ENCODE results near the gene TPD52L2. TPM values are rescaled to one million over a fixed set of nuclear protein-coding genes. Genes with fewer than 3 reads are reported as not detected.

Gene TPD52L2
- total RNA-seq, 1 experiment from 2014 or later = 149 TPM

DNA sequence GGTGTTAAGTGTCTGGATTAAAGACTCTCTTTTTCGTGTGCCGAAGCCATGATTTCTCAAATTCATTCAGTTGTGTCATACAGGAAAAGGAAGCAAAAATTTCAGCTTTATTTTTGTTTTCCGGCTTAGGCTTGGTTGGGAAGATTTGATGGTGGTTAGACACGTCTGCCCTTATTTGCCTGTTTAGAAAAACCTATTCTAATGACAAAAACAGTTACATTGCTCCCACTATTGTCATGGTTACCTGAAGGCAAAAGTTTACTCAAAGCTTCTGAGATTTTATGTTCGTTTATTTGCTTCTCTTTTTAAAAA is 30.8 kb downstream of the TPD52L2 start:
- TF ChIP-seq EZH2 (IDR thresholded peaks at IDR 0.05; ENCODE audit: low read depth) = no peak
- TF ChIP-seq, protein P1, sequence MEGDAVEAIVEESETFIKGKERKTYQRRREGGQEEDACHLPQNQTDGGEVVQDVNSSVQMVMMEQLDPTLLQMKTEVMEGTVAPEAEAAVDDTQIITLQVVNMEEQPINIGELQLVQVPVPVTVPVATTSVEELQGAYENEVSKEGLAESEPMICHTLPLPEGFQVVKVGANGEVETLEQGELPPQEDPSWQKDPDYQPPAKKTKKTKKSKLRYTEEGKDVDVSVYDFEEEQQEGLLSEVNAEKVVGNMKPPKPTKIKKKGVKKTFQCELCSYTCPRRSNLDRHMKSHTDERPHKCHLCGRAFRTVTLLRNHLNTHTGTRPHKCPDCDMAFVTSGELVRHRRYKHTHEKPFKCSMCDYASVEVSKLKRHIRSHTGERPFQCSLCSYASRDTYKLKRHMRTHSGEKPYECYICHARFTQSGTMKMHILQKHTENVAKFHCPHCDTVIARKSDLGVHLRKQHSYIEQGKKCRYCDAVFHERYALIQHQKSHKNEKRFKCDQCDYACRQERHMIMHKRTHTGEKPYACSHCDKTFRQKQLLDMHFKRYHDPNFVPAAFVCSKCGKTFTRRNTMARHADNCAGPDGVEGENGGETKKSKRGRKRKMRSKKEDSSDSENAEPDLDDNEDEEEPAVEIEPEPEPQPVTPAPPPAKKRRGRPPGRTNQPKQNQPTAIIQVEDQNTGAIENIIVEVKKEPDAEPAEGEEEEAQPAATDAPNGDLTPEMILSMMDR (conservative IDR thresholded peaks at IDR 0.05) = no peak
- Histone ChIP-seq H2AFZ (peak overlapping the region; percentile 63), H3K4me1 (replicated peaks; ENCODE audit: insufficient read depth) (peaks cover 27% of the 10 kb centered on the region), H3K27me3 (ENCODE audit: insufficient read depth, low read depth) (no peaks in the 10 kb centered on the region), H3K9me3 (ENCODE audit: insufficient read depth, low read depth) (no peaks in the 10 kb centered on the region), H3F3A (ENCODE audit: insufficient read depth, low read depth) (peaks cover 58% of the 10 kb centered on the region), H3K27ac (peak overlapping the region; percentile 68), H3K36me3 (ENCODE audit: low read depth) (peaks cover 16% of the 10 kb centered on the region), H3K79me2 (ENCODE audit: low read depth) (peaks cover 61% of the 10 kb centered on the region), H3K4me3 (peak overlapping the region; percentile 75), H3K9me2 (ENCODE audit: insufficient read depth) (no peaks in the 10 kb centered on the region), H4K20me1 (ENCODE audit: insufficient read depth) (peaks cover 40% of the 10 kb centered on the region), H3K4me2 (peak overlapping the region; percentile 98)
- CTCF ChIA-PET = interaction anchor here (0.6 to 1.8 kb wide), 3 partner anchors 78 to 358 kb away, joined by 3 to 6 read pairs (median 5); partner anchors contain the start of genes ARFRP1 and ZGPAT
- TSS peak; percentile 20 for BruUV-seq (replicated peaks)
- POLR2A ChIA-PET (ENCODE audit: unreplicated experiment) = no interaction called here
- intact Hi-C loops (cut with micrococcal nuclease; ENCODE audit: unreplicated experiment) = loop anchor here (5.0 kb wide), 1 partner anchor 61 kb away; the partner anchor contains the start of gene UCKL1
- no peak for DNase-seq

DNA sequence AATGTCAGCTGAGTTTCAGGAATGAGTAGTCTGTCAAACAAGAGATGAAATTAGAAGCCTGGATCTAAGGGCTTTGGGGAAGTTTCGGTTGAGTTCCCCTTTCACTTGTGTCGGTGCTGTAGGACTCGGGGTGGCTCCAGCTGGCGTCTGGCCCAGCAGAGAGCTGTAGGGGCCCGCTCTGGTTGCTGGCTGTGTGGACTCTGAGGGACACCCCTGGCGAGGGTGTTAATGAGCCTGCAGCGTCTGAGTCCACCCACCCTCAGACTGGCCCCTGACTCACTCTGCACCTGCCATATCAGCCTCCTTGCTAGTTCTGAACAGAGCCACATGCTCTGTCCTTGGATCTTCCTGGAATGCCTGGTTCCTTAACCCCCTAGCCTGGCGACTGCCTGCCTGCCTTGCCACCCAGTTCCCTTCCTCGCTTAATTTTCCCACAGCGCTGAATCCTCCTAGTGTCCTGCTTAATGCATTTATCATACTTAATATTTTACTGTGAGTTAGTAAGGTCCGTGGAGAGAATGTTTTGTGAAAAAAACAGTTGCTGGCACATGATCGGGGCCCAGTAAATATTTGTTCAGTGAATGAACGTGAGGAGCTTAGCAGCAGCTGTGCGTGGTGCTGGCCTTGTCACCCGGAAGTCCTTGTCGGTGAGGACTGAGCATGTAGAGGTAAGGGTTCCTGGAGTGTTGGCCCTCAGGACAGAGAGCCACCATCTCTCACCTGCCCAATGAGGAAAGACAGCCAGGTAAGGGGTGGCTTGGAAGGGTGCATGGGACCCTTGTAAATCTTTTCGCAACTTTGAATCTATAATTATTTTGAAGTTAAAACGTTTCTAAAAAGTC is 31.4 kb downstream of the TPD52L2 start:
- peaks cover 10% of the 10 kb centered on the region; the same call in 1 of the 2 replicates for H3K36me3 ChIP-seq (ENCODE audit: low read depth)
- ChIA-PET CTCF (interaction anchor here (1.2 to 1.8 kb wide), 2 partner anchors 77 to 359 kb away, joined by 3 to 5 read pairs; no protein-coding TSS in a partner anchor), POLR2A (ENCODE audit: unreplicated experiment) (interaction anchor here (0.6 to 0.9 kb wide), 4 partner anchors 32 to 270 kb away, joined by 3 to 6 read pairs (median 5); partner anchors contain the start of genes GMEB2 and TPD52L2)
- peak overlapping the region; percentile 75 for H3K4me3 ChIP-seq
- TF ChIP-seq EZH2 (IDR thresholded peaks at IDR 0.05; ENCODE audit: low read depth) = no peak
- TF ChIP-seq, protein P1 (conservative IDR thresholded peaks at IDR 0.05) = no peak
- intact Hi-C loops (cut with micrococcal nuclease; ENCODE audit: unreplicated experiment) = loop anchor here (5.0 kb wide), 1 partner anchor 61 kb away; the partner anchor contains the start of gene UCKL1
- H3K27me3 ChIP-seq (ENCODE audit: insufficient read depth, low read depth) = no peaks in the 10 kb centered on the region
- TSS peak; percentile 58 for BruUV-seq (replicated peaks)
- peak overlapping the region; percentile 98 for H3K4me2 ChIP-seq
- peaks cover 46% of the 10 kb centered on the region for H4K20me1 ChIP-seq (ENCODE audit: insufficient read depth)
- peaks cover 26% of the 10 kb centered on the region for H3K4me1 ChIP-seq (replicated peaks; ENCODE audit: insufficient read depth)
- H3K9me3 ChIP-seq (ENCODE audit: insufficient read depth, low read depth) = no peaks in the 10 kb centered on the region
- DNase-seq = peak in 1 of 2 experiments; percentile 59
- H2AFZ ChIP-seq = peak overlapping the region; percentile 63
- H3K27ac ChIP-seq = peak overlapping the region; percentile 68
- H3K9me2 ChIP-seq (ENCODE audit: insufficient read depth) = no peaks in the 10 kb centered on the region
- peaks cover 59% of the 10 kb centered on the region for H3F3A ChIP-seq (ENCODE audit: insufficient read depth, low read depth)
- H3K79me2 ChIP-seq (ENCODE audit: low read depth) = peaks cover 61% of the 10 kb centered on the region

DNA sequence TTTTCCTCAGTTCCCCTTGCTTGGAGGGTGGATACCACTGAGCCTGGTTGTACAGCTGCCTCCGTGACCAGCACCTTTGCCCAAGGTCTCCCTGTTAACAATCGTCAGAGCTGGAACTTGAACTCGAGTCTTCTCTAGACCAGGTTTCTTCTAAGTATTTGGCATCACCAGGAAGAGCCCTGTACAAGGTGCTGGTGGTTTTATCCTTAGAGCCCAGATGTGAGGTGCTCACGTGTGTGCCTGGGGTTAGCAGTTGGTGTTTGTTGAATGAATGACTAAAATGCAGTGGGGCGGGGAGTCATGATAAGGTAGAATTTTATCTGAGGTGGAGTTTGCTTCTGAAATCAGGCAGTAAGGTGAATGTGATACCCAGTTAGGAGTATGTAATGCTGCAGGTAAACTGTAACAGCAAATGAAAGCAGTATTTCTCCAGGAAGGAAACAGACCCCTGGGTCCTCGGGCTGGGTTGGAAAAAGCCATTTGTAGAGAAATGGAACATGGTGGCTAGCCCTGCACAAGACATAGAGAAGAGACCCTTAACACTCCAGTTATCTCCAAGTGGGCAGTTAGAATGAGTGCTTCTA is 33.0 kb downstream of the TPD52L2 start:
- Histone ChIP-seq H3K27me3 (ENCODE audit: insufficient read depth, low read depth) (no peaks in the 10 kb centered on the region), H4K20me1 (ENCODE audit: insufficient read depth) (peaks cover 52% of the 10 kb centered on the region), H3K36me3 (ENCODE audit: low read depth) (peaks cover 10% of the 10 kb centered on the region; the same call in 1 of the 2 replicates), H3K79me2 (ENCODE audit: low read depth) (peaks cover 77% of the 10 kb centered on the region), H3F3A (ENCODE audit: insufficient read depth, low read depth) (peaks cover 56% of the 10 kb centered on the region), H3K4me2 (peak overlapping the region; percentile 34; the same call in 1 of the 2 replicates), H3K27ac (no peak overlapping the region), H3K4me1 (replicated peaks; ENCODE audit: insufficient read depth) (peaks cover 26% of the 10 kb centered on the region), H3K9me3 (ENCODE audit: insufficient read depth, low read depth) (no peaks in the 10 kb centered on the region), H3K4me3 (no peak overlapping the region), H3K9me2 (ENCODE audit: insufficient read depth) (no peaks in the 10 kb centered on the region), H2AFZ (no peak overlapping the region)
- ChIA-PET POLR2A (ENCODE audit: unreplicated experiment) (no interaction called here), CTCF (interaction anchor here (0.7 kb wide), 1 partner anchor 92 kb away, joined by 3 read pairs; no protein-coding TSS in a partner anchor)
- no peak for DNase-seq
- TF ChIP-seq, protein P1 (conservative IDR thresholded peaks at IDR 0.05) = no peak
- TF ChIP-seq EZH2 (IDR thresholded peaks at IDR 0.05; ENCODE audit: low read depth) = no peak
- BruUV-seq (replicated peaks) = no TSS peak
- intact Hi-C loops (cut with micrococcal nuclease; ENCODE audit: unreplicated experiment) = loop anchor here (5.0 kb wide), 1 partner anchor 59 kb away; the partner anchor contains the start of gene UCKL1
